Stimulated activated CD4-positive, alpha-beta T cell treated with anti-CD3 and anti-CD28 coated beads, Interleukin-1b, Interleukin-23, amount 100 ng/mL, for 48 hours (primary cell): Measurements from ENCODE around the gene ZNF808.
"Not testable (repeated sequence)": the region's sequence is repeated elsewhere in the genome, so short reads cannot be mapped to it uniquely, and the experiment has no call there.

Experiments used
- DNase-seq: peaks from one replicate; pipeline ENCODE4 v3.0.0-alpha.2; 2020

The ZNF808 gene

DNA sequence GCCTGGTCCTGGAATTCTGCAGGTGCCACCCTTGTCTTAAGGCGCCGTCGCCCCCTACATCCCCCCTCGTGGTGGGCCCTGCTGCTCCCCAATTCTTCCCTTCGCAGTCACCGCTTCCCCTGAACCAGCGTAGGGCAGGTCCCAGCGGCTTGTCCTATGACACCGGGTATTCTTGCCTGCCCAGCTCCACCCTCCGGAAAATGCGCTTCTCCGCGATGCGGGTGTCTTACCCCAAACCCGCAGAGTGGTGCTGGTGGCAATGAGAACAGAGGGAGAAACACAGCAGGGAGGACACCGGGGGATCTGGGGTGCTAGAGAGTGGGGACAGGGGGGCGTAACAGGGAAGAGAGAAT is 9.0 kb downstream of the ZNF808 start:
- peak; percentile 38 for DNase-seq

GRCh38 chr19:52538815-52539214 is 11.3 kb downstream of the ZNF808 start:
- DNase-seq = not testable (repeated sequence)

DNA sequence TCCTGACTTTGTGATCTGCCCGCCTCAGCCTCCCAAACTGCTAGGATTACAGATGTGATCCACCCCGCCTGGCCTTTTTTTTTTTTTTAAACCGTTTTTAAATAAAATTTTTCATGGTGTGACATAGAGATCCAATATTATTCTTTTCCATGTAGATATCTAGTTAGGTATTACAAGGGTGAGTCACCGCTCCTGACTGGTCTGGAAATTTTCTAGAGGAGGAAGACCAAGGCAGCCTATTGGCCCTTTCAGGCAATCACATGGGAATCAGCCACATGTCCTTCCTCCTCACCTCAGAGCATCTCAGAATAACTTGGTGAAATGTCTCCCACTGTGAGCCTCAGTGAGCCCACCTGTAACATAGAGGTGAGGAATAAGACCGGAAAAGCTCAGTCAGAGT is 13.7 kb downstream of the ZNF808 start:
- not testable (repeated sequence) for DNase-seq

- DNase-seq = no peak
Observed at GRCh38 chr19:52541608-52542007, 14.1 kb downstream of the ZNF808 start.

DNA sequence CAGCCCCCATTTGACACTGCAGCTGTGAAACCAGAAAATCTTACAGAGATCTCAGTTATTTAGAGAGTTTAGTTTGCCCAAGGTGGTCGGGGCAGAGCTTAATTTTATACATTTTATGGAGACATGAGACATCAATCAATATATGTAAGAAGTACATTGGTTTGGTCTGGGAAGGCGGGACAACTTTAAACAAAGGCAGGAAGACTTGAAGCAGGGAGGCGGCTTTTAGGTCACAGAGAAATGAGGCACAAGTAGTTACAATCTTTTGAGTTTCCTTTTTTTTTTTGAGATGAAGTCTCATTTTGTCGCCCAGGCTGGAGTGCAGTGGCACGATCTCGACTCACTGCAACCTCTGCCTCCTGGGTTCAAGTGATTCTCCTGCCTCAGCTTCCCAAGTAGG is 15.1 kb downstream of the ZNF808 start:
- not testable (repeated sequence) for DNase-seq

DNA sequence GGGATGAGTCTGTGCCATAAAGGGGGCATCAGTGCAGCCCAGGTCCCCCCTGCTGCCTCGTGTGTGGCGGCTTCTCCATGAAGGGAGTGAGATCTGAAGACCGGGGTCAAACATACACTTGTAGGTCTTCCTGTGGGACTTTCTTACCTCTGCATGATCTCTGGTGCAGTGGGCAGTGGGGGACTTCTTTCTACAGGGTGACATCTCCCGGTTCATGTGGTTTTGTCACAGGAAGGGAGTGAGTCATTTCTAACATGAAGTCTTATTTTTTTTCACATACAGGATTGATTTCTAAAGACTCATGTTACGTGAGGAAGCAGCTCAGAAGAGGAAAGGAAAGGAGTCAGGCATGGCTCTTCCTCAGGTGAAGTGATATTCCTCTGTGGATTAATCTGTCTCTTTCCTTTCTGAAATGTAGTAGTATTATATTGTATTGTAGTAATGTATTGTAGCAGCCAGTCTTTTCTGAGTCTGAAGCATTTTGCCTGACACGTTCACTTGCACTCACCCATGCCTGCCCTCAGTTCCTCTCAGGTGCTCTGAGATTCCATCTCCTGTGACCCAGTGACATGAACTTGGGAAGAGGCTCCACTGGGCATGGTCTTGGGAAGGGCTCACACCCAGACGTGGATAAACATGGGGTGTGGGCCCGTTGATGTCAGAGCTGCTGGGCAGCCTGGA is 15.7 kb downstream of the ZNF808 start:
- DNase-seq = peak; percentile 34

GRCh38 chr19:52554216-52554971 is 26.9 kb downstream of the ZNF808 start:
- DNase-seq = no peak

DNA sequence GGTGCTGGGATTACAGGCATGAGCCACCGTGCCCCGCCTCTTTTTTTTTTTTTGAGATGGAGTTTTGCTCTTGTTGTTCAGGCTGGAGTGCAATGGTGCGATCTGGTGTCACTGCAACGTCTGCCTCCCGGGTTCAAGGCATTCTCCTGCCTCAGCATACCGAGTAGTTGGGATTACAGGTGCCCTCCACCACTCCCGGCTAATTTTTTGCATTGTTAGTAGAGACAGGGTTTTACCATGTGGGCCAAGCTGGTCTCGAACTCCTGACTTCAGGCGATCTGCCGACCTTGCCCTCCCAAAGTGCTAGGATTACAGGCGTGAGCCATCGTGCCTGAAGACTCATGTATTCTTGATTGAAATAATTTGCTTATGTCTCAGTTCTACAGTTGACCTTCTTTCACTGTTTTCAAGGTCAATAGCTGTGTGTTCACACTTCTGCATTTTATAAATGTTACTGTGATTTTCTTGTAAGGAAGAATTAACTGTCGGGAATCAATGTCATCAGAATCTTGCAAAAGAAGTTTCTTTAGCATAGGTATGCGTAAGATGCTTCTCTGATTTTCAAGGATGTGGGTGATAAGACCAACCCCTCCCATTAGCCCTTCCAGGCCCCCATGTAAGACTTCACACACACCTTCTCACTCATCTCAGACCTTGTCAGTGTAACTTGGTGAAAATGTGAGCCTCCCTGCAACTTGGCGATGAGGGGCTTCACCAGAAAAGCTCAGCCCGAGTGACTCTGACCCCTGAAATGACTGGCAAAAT is 29.9 kb downstream of the ZNF808 start:
- no peak for DNase-seq

DNA sequence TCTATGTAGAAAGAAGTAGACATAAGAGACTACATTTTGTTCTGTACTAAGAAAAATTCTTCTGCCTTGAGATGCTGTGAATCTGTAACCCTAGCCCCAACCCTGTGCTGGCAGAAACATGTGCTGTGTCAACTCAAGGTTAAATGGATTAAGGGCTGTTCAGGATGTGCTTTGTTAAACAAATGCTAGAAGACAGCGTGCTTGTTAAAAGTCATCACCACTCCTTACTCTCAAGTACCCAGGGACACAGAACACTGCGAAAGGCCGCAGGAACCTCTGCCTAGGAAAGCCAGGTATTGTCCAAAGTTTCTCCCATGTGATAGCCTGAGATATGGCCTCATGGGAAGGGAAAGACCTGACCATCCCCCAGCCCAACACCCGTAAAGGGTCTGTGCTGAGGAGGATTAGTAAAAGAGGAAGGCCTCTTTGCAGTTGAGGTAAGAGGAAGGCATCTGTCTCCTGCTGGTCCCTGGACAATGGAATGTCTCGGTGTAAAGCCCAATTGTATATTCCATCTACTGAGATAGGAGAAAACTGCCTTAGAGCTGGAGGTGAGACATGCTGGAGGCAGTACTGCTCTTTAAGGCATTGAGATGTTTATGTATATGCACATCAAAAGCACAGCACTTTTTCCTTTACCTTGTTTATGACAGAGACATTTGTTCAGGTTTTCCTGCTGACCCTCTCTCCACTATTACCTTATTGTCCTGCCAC is 31.4 kb downstream of the ZNF808 start:
- not testable (repeated sequence) for DNase-seq

GRCh38 chr19:52561611-52562010 is 34.1 kb downstream of the ZNF808 start:
- DNase-seq = not testable (repeated sequence)

- DNase-seq = no peak
Observed at GRCh38 chr19:52566121-52566520, 38.7 kb downstream of the ZNF808 start.

DNA sequence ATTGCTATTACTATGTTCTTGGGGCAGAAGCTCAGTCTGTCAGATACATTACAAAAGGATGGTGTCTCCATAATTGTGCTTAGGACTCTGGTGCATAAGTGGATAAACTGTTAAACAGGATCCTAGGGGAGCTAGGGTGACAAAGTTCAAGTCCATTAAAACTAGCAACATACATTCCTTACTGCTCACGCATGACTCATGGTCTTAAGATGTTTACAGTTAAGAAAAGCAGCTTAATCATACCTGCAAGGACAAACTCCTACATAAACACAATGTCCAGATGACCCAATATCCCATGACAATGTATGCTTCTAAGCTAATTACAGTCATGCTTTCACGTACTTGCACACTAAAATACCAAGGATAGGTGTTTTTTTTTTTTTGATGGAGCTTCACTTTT is 39.1 kb downstream of the ZNF808 start:
- no peak for DNase-seq

DNA sequence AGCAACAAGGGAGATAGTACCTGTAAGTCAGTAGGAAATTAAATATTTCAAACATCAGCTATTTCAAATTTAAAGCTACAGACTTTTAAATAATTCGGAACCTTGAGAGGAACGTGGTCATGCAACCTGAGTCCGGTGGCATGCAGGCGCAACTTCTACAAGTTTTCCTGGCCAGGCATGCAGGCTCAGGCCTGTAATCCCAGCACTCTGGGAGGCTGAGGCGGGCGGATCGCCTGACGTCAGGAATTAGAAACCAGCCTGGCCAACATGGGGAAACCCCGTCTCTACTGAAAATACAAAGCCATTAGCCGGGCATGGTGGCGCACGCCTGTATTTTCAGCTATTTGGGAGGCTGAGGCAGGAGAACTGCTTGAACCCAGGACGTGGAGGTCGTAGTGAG is 40.5 kb downstream of the ZNF808 start:
- no peak for DNase-seq

DNA sequence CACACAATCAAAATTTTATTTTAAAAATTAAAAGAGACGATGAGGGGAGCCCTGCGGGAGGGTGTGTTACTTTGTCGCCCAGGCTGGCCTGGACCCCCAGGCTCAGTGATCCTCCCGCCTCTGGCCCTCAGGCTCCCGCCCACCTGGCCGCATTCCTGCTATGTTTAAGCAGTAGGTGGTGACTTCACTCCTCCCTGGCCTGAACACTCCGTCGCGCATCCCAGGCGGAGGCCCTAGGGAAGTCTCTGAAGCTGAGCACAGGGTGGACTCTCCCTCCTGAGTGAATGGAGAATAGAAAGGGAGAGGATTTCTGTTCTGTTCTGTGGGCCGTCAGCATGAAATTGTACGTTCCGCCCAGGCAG is 42.2 kb downstream of the ZNF808 start:
- DNase-seq = not testable (repeated sequence)

DNA sequence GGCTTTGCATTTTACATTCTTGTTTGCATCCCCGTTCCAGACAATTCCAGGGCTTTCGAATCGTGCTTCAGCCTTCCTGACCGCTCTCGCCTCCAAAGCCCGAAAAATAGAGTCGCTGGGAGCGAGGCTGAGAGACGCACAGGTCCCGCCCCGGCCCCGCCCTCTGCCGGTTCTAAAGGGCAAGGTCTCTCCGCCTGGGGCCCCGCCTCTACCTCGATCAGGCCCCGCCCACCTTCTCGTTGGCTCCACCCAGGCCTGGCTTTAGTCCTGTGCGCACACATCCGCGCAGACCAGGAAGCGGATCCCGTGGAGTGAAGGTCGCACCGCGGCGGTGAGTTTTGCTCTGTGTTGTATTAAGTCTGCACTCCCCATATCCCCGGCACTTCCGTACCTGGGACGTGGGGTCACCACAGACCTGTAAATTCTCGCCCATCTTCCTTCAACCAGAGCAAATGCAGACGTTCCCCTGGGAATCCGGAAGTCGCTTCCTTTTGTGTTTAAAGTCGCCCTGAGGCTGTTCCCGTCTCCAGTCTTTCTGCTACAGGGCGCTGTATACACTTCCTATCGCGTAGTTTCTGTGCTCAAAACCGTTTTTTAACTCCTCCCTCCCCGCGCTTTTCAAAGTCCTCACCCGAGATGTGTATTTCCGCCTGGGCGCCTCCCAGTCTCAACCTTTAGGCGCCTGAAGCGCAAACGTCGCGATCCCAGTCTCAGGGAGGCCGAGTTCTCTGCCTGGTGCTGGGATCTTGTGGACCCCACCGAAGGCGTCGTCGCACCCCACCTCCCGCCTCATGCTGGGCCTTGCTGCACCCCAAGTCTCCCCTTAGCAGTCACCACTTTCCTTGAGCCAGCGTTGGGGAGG is 42.8 kb downstream of the ZNF808 start, which contains the start of gene ZNF701:
ZNF701 (plus strand) TSS at position 288 of the 862 bp plus-strand sequence. CDS start 3,861 bp downstream, outside the sequence.
- DNase-seq = peak; percentile 95

DNA sequence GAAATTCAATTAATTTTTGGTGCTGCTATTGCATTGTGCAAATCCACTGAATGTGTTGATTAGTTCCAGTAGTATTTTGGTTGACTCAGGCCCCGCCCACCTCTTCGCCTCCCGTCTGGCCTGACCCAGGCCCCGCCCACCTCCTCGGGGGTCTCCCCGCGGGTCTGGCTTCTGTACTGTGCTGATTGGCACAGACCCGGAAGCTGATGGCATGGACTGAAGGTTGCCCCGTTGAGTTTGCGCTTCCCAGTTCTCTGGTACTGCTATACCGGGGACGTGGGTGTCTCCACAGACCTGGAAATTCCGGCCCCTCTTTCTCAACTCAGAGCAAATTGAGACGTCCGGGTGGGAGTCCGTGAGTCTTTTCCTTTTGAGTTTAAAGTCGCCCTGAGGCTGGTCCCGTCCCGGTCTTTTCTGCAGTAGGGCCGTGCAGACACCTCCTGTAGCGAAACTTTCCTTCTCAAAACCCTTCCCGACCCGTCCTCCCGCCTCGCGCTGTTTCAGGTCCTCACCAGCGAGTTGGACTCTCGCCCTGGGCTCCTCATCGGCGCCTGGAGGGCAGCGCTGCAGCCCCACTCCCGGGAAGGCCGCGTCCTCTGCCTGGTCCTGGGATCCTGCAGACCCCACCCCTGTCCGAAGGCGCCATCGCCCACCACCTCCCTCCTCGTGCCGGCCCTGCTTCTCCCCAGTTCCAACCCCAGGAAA is 57.4 kb downstream of the ZNF808 start:
- DNase-seq = no peak

DNA sequence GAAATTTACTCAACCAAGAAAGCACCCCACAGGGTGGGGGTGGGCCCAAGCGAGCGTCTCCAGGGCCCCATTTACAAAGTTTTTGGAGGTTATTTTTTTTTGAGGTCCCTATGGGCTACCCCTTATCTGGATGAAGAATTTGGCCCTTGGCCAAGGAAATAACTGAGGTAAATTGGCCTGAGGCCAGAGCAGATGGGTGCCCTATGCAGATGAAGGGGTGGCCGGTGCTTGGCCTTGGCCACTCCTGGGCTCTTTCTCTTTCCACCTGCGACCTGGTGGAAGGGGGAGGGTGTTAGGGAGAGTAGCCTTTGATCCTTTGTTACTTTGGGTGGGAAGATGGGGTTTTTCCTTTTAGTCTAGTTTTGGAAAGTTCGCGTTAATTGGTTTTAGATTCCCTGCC is 58.1 kb downstream of the ZNF808 start:
- no peak for DNase-seq

DNA sequence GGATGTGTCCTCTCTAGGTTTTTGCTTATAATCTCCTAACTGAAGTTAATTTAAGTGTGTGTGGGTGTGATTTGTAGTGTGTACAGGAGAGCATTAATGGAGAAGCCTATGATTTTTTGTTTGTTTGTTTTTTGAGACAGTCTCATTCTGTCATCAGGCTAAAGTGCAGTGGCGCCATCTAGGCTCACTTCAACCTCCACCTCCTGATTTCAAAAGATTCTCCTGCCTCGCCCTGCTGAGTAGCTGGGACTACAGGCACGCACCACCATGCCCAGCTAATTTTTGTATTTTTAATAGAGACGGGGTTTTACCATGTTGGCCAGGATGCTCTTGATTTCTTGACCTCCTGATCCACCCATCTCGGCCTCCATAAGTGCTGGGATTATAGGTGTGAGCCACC is 63.3 kb downstream of the ZNF808 start:
- no peak for DNase-seq

DNA sequence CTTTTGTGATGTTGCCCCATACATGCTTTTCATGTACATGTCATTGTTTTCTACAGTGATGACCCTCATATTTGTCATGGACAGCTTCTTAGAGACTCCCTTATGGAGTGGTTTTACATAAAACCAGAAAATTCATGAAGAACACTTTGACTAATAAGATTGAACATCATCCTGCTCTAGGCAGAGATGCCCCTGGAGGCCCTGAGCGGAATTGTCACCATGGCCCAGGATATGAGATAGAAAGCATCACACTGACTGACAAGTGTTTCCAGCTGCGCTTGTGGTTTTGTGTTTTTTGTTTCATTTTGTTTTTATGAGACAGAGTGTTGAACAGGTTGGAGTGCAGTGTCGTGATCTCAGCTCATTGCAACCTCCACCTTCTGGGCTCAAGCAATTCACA is 64.8 kb downstream of the ZNF808 start:
- DNase-seq = peak; percentile 24

DNA sequence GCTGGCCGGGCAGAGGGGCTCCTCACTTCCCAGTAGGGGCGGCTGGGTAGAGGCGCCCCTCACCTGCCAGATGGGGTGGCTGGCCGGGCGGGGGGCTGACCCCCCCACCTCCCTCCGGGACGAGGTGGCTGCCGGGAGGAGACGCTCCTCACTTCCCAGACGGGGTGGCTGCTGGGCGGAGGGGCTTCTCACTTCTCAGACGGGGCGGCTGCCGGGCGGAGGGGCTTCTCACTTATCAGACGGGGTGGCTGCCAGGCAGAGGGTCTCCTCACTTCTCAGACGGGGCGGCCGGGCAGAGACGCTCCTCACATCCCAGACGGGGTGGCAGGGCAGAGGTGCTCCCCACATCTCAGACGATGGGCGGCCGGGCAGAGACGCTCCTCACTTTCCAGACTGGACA is 66.0 kb downstream of the ZNF808 start:
- DNase-seq = not testable (repeated sequence)

DNA sequence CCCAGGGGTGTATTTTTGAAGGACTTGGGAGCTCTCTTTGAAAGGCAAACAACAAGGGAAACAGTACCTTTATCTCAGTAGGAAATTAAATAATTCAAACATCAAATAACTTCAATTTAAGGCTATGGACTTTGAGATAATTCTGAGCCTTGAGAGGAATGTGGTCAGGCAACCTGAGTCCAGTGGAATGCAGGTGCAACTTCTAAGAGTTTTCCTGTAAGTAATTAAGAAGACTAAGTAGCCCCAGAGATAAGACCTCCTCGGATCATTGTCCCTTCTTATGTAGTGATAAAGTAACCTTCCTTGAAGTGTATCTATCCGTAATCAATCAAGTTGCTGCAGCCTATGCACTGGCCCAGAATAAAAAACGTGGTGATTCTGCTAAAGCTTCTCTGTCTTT is 71.8 kb downstream of the ZNF808 start:
- no peak for DNase-seq

DNA sequence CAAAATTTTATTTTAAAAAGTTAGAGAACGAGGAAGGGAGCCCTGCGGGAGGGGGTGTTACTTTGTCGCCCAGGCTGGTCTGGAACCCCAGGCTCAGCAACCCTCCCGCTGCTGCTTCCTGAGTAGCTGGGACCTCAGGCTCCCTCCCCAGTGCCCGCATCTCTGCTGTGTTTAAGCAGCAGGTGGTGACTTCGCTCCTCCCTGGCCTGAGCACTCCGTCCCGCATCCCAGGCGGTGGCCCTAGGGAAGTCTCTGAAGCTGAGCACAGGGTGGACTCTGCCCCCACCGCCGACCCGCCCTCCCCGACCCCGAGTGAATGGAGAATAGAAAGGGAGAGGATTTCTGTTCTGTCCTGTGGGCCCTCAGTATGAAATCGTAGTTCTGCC is 73.2 kb downstream of the ZNF808 start:
- DNase-seq = no peak
